ENCODE measurements around the gene FGD4. TPM values are rescaled to one million over a fixed set of nuclear protein-coding genes. Genes with fewer than 3 reads are reported as not detected.

Gene FGD4
- total RNA-seq, 6 experiments from 2014 or later: 1.9 to 5.6 (median 4.8) TPM

GRCh38 chr12:32686340-32686739, 287.0 kb downstream of the FGD4 start:
- Mint-ChIP-seq H3K9me3 (no peaks in the 10 kb centered on the region), H3K36me3 (ENCODE audit: low read depth) (peaks cover 9% of the 10 kb centered on the region; the same call in 1 of the 2 replicates), H3K27me3 (ENCODE audit: insufficient read depth) (no peaks in the 10 kb centered on the region; the same call in 1 of the 2 replicates), H3K4me3 (no peak overlapping the region), H3K27ac (no peak overlapping the region), H3K4me1 (ENCODE audit: low read depth) (peaks cover 17% of the 10 kb centered on the region)
- TF ChIP-seq CTCF (IDR thresholded peaks at IDR 0.05): no peak
- DNase-seq: no peak

GRCh38 chr12:32688786-32689185, 289.4 kb downstream of the FGD4 start:
- Mint-ChIP-seq H3K36me3 (ENCODE audit: low read depth) (peaks cover 9% of the 10 kb centered on the region; the same call in 1 of the 2 replicates), H3K4me3 (no peak overlapping the region), H3K9me3 (no peaks in the 10 kb centered on the region), H3K27ac (no peak overlapping the region), H3K4me1 (ENCODE audit: low read depth) (peaks cover 19% of the 10 kb centered on the region), H3K27me3 (ENCODE audit: insufficient read depth) (no peaks in the 10 kb centered on the region; the same call in 1 of the 2 replicates)
- no peak for DNase-seq
- no peak for TF ChIP-seq CTCF (IDR thresholded peaks at IDR 0.05)

GRCh38 chr12:32690927-32691326, 291.6 kb downstream of the FGD4 start:
- H3K27ac Mint-ChIP-seq: no peak overlapping the region
- H3K9me3 Mint-ChIP-seq: peaks cover 4% of the 10 kb centered on the region; the same call in 1 of the 2 replicates
- H3K36me3 Mint-ChIP-seq (ENCODE audit: low read depth): peaks cover 26% of the 10 kb centered on the region
- H3K4me1 Mint-ChIP-seq (ENCODE audit: low read depth): peaks cover 19% of the 10 kb centered on the region
- no peaks in the 10 kb centered on the region for H3K27me3 Mint-ChIP-seq (ENCODE audit: insufficient read depth)
- no peak overlapping the region for H3K4me3 Mint-ChIP-seq
- no peak for TF ChIP-seq CTCF (IDR thresholded peaks at IDR 0.05)
- DNase-seq: no peak

DNA sequence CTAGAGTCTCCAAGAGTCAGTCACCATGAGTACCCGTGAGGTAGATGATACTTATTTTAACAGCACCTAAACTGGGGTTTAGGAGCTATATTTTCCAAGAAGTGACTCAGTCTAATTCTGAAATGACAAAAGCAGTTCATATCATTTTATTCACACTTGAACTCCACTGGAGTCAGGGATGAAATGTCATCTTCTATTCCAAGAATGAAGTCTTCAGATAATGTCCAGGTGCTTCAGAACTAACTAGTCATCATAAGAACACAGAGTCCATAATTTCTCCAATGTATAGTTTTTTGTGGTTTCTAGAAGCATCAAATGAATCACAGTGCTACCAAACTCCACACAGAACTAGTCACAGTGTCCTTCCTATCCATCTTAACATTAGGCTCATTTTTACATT, 293.0 kb downstream of the FGD4 start:
- Mint-ChIP-seq H3K27ac (no peak overlapping the region), H3K9me3 (peaks cover 4% of the 10 kb centered on the region; the same call in 1 of the 2 replicates), H3K4me3 (no peak overlapping the region), H3K27me3 (ENCODE audit: insufficient read depth) (no peaks in the 10 kb centered on the region), H3K4me1 (ENCODE audit: low read depth) (peaks cover 24% of the 10 kb centered on the region), H3K36me3 (ENCODE audit: low read depth) (peaks cover 24% of the 10 kb centered on the region)
- no peak for DNase-seq
- TF ChIP-seq CTCF (IDR thresholded peaks at IDR 0.05): no peak

DNA sequence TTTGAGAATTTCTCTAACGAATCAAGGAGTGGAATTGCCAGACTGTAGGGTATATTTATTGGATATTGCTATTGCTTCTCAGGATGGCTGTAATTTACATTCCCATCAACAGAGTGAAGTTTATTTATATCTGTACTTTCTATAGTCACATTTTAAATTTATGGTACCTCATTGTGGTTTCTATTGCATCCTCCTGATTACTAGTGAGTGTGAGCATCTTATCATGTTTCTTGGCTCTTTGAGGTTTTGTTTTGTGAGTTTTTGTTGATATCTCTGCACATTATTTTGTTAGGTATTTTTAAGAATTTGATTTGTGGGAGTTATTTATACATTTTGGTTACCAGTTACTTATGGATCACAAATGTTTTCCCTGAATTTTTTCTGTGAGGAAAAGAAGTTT, 293.7 kb downstream of the FGD4 start:
- no peak overlapping the region for H3K4me3 Mint-ChIP-seq
- H3K27me3 Mint-ChIP-seq (ENCODE audit: insufficient read depth): no peaks in the 10 kb centered on the region
- H3K27ac Mint-ChIP-seq: no peak overlapping the region
- peaks cover 24% of the 10 kb centered on the region for H3K36me3 Mint-ChIP-seq (ENCODE audit: low read depth)
- TF ChIP-seq CTCF (IDR thresholded peaks at IDR 0.05): no peak
- DNase-seq: no peak
- peaks cover 4% of the 10 kb centered on the region; the same call in 1 of the 2 replicates for H3K9me3 Mint-ChIP-seq
- H3K4me1 Mint-ChIP-seq (ENCODE audit: low read depth): peaks cover 28% of the 10 kb centered on the region
